Measurements from ENCODE around the gene KRTAP5-9.

Gene KRTAP5-9

GRCh38 chr11:71548120-71548519 is at the start of gene KRTAP5-9:
Gene KRTAP5-9, plus strand, starts transcription at chr11:71548420. Its CDS starts 238 bp downstream, at chr11:71548658.
- no peak within 1 kb of the TSS for H3K27ac ChIP-seq (ENCODE audit: low read depth, low read length)
- no peaks in the 10 kb centered on the region for H3K4me1 ChIP-seq (ENCODE audit: control insufficient read depth, low read length)
- H3K36me3 ChIP-seq (ENCODE audit: control insufficient read depth, low read length), result no peaks in the 10 kb centered on the region
- no peaks in the 10 kb centered on the region; the same call in 1 of the 2 replicates for H3K9me3 ChIP-seq (ENCODE audit: control insufficient read depth, insufficient read depth, low read length)
- H3K4me3 ChIP-seq (ENCODE audit: low read length), result no peak within 1 kb of the TSS
- no peak within 1 kb of the TSS for H3K4me2 ChIP-seq (ENCODE audit: low read length)
- TF ChIP-seq CTCF (IDR thresholded peaks at IDR 0.05; ENCODE audit: low read depth, low read length, poor library complexity, severe bottlenecking), result no peak
- no peak for TF ChIP-seq EZH2phosphoT487 (IDR thresholded peaks at IDR 0.05; ENCODE audit: borderline replicate concordance, low read length)
- H3K9me2 ChIP-seq (replicated peaks; ENCODE audit: control insufficient read depth, low read length), result no peaks in the 10 kb centered on the region
- no peaks in the 10 kb centered on the region for H4K20me1 ChIP-seq (ENCODE audit: control insufficient read depth, insufficient read depth, low read depth, low read length)
- H3K27me3 ChIP-seq (ENCODE audit: control insufficient read depth, low read length), result peaks cover 35% of the 10 kb centered on the region
- H3K79me2 ChIP-seq (ENCODE audit: control insufficient read depth, low read length), result no peaks in the 10 kb centered on the region
- no peaks in the 10 kb centered on the region for H3F3A ChIP-seq (ENCODE audit: control insufficient read depth, insufficient read depth)

- Histone ChIP-seq H3K9me2 (replicated peaks; ENCODE audit: control insufficient read depth, low read length) (no peaks in the 10 kb centered on the region), H3K4me2 (ENCODE audit: low read length) (no peak overlapping the region), H3K27ac (ENCODE audit: low read depth, low read length) (no peak overlapping the region), H3F3A (ENCODE audit: control insufficient read depth, insufficient read depth) (no peaks in the 10 kb centered on the region), H3K36me3 (ENCODE audit: control insufficient read depth, low read length) (peaks cover 46% of the 10 kb centered on the region), H3K79me2 (ENCODE audit: control insufficient read depth, low read length) (no peaks in the 10 kb centered on the region), H3K4me3 (ENCODE audit: low read length) (no peak overlapping the region), H3K4me1 (ENCODE audit: control insufficient read depth, low read length) (no peaks in the 10 kb centered on the region), H4K20me1 (ENCODE audit: control insufficient read depth, insufficient read depth, low read depth, low read length) (no peaks in the 10 kb centered on the region), H3K27me3 (ENCODE audit: control insufficient read depth, low read length) (no peaks in the 10 kb centered on the region), H3K9me3 (ENCODE audit: control insufficient read depth, insufficient read depth, low read length) (no peaks in the 10 kb centered on the region)
- TF ChIP-seq CTCF (IDR thresholded peaks at IDR 0.05; ENCODE audit: low read depth, low read length, poor library complexity, severe bottlenecking) (no peak), EZH2phosphoT487 (IDR thresholded peaks at IDR 0.05; ENCODE audit: borderline replicate concordance, low read length) (no peak)
Observed at GRCh38 chr11:71499125-71499524, 49.1 kb upstream of the KRTAP5-9 start.

- no peak overlapping the region for H3K27ac ChIP-seq (ENCODE audit: low read depth, low read length)
- H3K79me2 ChIP-seq (ENCODE audit: control insufficient read depth, low read length), result no peaks in the 10 kb centered on the region
- no peaks in the 10 kb centered on the region for H3K9me3 ChIP-seq (ENCODE audit: control insufficient read depth, insufficient read depth, low read length)
- H3F3A ChIP-seq (ENCODE audit: control insufficient read depth, insufficient read depth), result no peaks in the 10 kb centered on the region
- H3K4me2 ChIP-seq (ENCODE audit: low read length), result no peak overlapping the region
- TF ChIP-seq EZH2phosphoT487 (IDR thresholded peaks at IDR 0.05; ENCODE audit: borderline replicate concordance, low read length), result no peak
- TF ChIP-seq CTCF (IDR thresholded peaks at IDR 0.05; ENCODE audit: low read depth, low read length, poor library complexity, severe bottlenecking), result no peak
- H3K36me3 ChIP-seq (ENCODE audit: control insufficient read depth, low read length), result peaks cover 43% of the 10 kb centered on the region
- H3K9me2 ChIP-seq (replicated peaks; ENCODE audit: control insufficient read depth, low read length), result no peaks in the 10 kb centered on the region
- H3K4me1 ChIP-seq (ENCODE audit: control insufficient read depth, low read length), result no peaks in the 10 kb centered on the region
- no peak overlapping the region for H3K4me3 ChIP-seq (ENCODE audit: low read length)
- no peaks in the 10 kb centered on the region for H3K27me3 ChIP-seq (ENCODE audit: control insufficient read depth, low read length)
- no peaks in the 10 kb centered on the region for H4K20me1 ChIP-seq (ENCODE audit: control insufficient read depth, insufficient read depth, low read depth, low read length)
Observed at GRCh38 chr11:71499546-71499945, 48.7 kb upstream of the KRTAP5-9 start.
